NCI-H1436 (cell line): Measurements from ENCODE around the gene SPPL2B.
A peak's percentile ranks its signal among the peaks of the same experiment; 100 is the strongest.

Experiments used
- DNase-seq: peaks from one replicate; lab custom pipeline; 2025; lab: John Stamatoyannopoulos, UW

Gene SPPL2B

GRCh38 chr19:2302319-2303210, 25.9 kb upstream of the SPPL2B start:
- DNase-seq, result no peak

GRCh38 chr19:2303211-2303798, 25.2 kb upstream of the SPPL2B start:
- no peak for DNase-seq

GRCh38 chr19:2305452-2306280, 22.8 kb upstream of the SPPL2B start:
- no peak for DNase-seq

- no peak for DNase-seq
Measured at GRCh38 chr19:2306281-2306806, 22.1 kb upstream of the SPPL2B start.

GRCh38 chr19:2306971-2307370, 21.5 kb upstream of the SPPL2B start:
- no peak for DNase-seq

GRCh38 chr19:2307518-2308012, 20.9 kb upstream of the SPPL2B start:
- no peak for DNase-seq

- DNase-seq, result peak; percentile 20
Measured at GRCh38 chr19:2308114-2308556, 20.3 kb upstream of the SPPL2B start, which contains the start of gene LINGO3. LINGO3 (minus strand) TSS chr19:2308154; CDS start chr19:2291776, 16,378 bp downstream.

GRCh38 chr19:2309734-2310362, 18.6 kb upstream of the SPPL2B start:
- no peak for DNase-seq

- no peak for DNase-seq
Measured at GRCh38 chr19:2311093-2311492, 17.4 kb upstream of the SPPL2B start.

GRCh38 chr19:2312820-2313501, 15.5 kb upstream of the SPPL2B start:
- peak; percentile 42 for DNase-seq

- DNase-seq, result no peak
Measured at GRCh38 chr19:2315121-2315817, 13.2 kb upstream of the SPPL2B start.

- no peak for DNase-seq
Measured at GRCh38 chr19:2315818-2316353, 12.6 kb upstream of the SPPL2B start.

- no peak for DNase-seq
Measured at GRCh38 chr19:2317300-2317699, 11.2 kb upstream of the SPPL2B start.

- no peak for DNase-seq
Measured at GRCh38 chr19:2317756-2318155, 10.7 kb upstream of the SPPL2B start.

GRCh38 chr19:2318923-2319322, 9.6 kb upstream of the SPPL2B start:
- no peak for DNase-seq

- DNase-seq, result no peak
Measured at GRCh38 chr19:2319551-2319950, 8.9 kb upstream of the SPPL2B start.

- no peak for DNase-seq
Measured at GRCh38 chr19:2320049-2320448, 8.4 kb upstream of the SPPL2B start.

- DNase-seq, result no peak
Measured at GRCh38 chr19:2320939-2321338, 7.5 kb upstream of the SPPL2B start.

- no peak for DNase-seq
Measured at GRCh38 chr19:2321565-2322283, 6.8 kb upstream of the SPPL2B start.
